ENCODE results near the gene PALLD.

DNA sequence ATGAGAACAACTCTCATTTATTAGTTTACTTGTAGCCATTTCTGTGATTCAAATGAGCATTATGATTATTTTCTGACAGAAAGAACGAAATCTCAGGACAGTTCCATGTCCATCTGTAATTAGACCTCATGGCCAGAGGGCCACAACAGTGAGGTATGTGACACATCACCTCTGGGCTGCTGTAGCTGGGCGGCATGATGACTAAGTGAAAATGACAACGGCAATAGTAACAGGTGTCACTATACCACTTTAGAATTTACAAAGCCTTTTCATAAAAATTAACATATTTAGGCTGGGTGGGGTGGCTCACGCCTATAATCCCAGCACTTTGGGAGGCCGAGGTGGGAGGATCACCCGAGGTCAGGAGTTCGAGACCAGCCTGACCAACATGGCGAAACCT is 260.6 kb downstream of the PALLD start:
- TF ChIP-seq, protein P1, sequence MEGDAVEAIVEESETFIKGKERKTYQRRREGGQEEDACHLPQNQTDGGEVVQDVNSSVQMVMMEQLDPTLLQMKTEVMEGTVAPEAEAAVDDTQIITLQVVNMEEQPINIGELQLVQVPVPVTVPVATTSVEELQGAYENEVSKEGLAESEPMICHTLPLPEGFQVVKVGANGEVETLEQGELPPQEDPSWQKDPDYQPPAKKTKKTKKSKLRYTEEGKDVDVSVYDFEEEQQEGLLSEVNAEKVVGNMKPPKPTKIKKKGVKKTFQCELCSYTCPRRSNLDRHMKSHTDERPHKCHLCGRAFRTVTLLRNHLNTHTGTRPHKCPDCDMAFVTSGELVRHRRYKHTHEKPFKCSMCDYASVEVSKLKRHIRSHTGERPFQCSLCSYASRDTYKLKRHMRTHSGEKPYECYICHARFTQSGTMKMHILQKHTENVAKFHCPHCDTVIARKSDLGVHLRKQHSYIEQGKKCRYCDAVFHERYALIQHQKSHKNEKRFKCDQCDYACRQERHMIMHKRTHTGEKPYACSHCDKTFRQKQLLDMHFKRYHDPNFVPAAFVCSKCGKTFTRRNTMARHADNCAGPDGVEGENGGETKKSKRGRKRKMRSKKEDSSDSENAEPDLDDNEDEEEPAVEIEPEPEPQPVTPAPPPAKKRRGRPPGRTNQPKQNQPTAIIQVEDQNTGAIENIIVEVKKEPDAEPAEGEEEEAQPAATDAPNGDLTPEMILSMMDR (IDR thresholded peaks at IDR 0.05), result no peak
- no peak for TF ChIP-seq POLR2AphosphoS5 (IDR thresholded peaks at IDR 0.05)

Data from gastroesophageal sphincter (tissue), 3 donors.